Immature natural killer cell (primary cell): ENCODE measurements around the gene HECW1. TPM values are rescaled to one million over a fixed set of nuclear protein-coding genes. Genes with fewer than 3 reads are reported as not detected.
"Not testable (repeated sequence)": the region's sequence is repeated elsewhere in the genome, so short reads cannot be mapped to it uniquely, and the experiment has no call there.

Source experiments
- DNase-seq, 3 donors: peaks; one replicate each; pipeline ENCODE4 v3.0.0; 2022; ENCODE audit warnings: mixed read lengths in 1 of 3
- H3K27ac Mint-ChIP-seq, 6 donors: one replicate each; pipeline ENCODE4 v1.8.0; 2020; ENCODE audit warnings: mixed read lengths in 6 of 6, mild to moderate bottlenecking in 5 of 6, inconsistent platforms in 4 of 6, moderate library complexity in 3 of 6
- H3K27me3 Mint-ChIP-seq, 3 donors: one replicate each; pipeline ENCODE4 v1.8.0; 2020 to 2021; ENCODE audit warnings: low read depth in 3 of 3, mild to moderate bottlenecking in 3 of 3, mixed read lengths in 3 of 3, moderate library complexity in 3 of 3, inconsistent platforms in 1 of 3
- H3K36me3 Mint-ChIP-seq, 3 donors: one replicate each; pipeline ENCODE4 v1.8.0; 2020; ENCODE audit warnings: mixed read lengths in 3 of 3, inconsistent platforms in 2 of 3, mild to moderate bottlenecking in 2 of 3
- H3K4me1 Mint-ChIP-seq, 2 donors: one replicate each; pipeline ENCODE4 v1.8.0; 2020; ENCODE audit warnings: inconsistent platforms in 2 of 2, mild to moderate bottlenecking in 2 of 2, mixed read lengths in 2 of 2, moderate library complexity in 1 of 2
- H3K4me3 Mint-ChIP-seq, 5 donors: one replicate each; pipeline ENCODE4 v1.8.0; 2020; ENCODE audit warnings: mild to moderate bottlenecking in 5 of 5, mixed read lengths in 5 of 5, inconsistent platforms in 3 of 5, moderate library complexity in 3 of 5
- H3K9me3 Mint-ChIP-seq, 6 donors: one replicate each; pipeline ENCODE4 v1.8.0; 2020; ENCODE audit warnings: mild to moderate bottlenecking in 6 of 6, mixed read lengths in 6 of 6, inconsistent platforms in 4 of 6, moderate library complexity in 3 of 6
- polyA plus RNA-seq, 3 donors: library from polyadenylated mRNA; unstranded; fragments of 300-500 nt; fragmentation: Illumina TruSeq; gene quantifications; one replicate each; pipeline ENCODE4 v1.2.3, GENCODE V29; 2021

Gene HECW1
- polyA plus RNA-seq, 3 donors from 2014 or later, result not detected

GRCh38 chr7:43570688-43571365 lies 458.4 kb downstream of the HECW1 start:
- Mint-ChIP-seq H3K36me3 (no peaks in the 10 kb centered on the region), H3K4me1 (no peaks in the 10 kb centered on the region), H3K4me3 (no peak overlapping the region), H3K27me3 (peaks cover 0 to 15% (median 5%) of the 10 kb centered on the region in 3 donors), H3K9me3 (no peaks in the 10 kb centered on the region), H3K27ac (no peak overlapping the region)
- no peak for DNase-seq

- Mint-ChIP-seq H3K27ac (peak overlapping the region in 1 of 6 donors; percentile 63), H3K27me3 (peaks cover 0 to 13% (median 5%) of the 10 kb centered on the region in 3 donors), H3K4me3 (no peak overlapping the region), H3K9me3 (no peaks in the 10 kb centered on the region), H3K4me1 (no peaks in the 10 kb centered on the region), H3K36me3 (no peaks in the 10 kb centered on the region)
- no peak for DNase-seq
Measured at GRCh38 chr7:43572516-43573049, 460.1 kb downstream of the HECW1 start.

- DNase-seq, H3K36me3 Mint-ChIP-seq, H3K4me1 Mint-ChIP-seq, H3K4me3 Mint-ChIP-seq, H3K9me3 Mint-ChIP-seq, H3K27ac Mint-ChIP-seq: not testable (repeated sequence)
- H3K27me3 Mint-ChIP-seq, result peaks cover 0 to 10% (median 5%) of the 10 kb centered on the region in 3 donors
Measured at GRCh38 chr7:43573832-43574231, 461.4 kb downstream of the HECW1 start.

- no peaks in the 10 kb centered on the region for H3K36me3 Mint-ChIP-seq
- peaks cover 0 to 7% (median 4%) of the 10 kb centered on the region in 3 donors for H3K27me3 Mint-ChIP-seq
- H3K4me1 Mint-ChIP-seq, result no peaks in the 10 kb centered on the region
- no peak overlapping the region for H3K27ac Mint-ChIP-seq
- no peak for DNase-seq
- H3K4me3 Mint-ChIP-seq, result no peak overlapping the region
- H3K9me3 Mint-ChIP-seq, result no peaks in the 10 kb centered on the region
Measured at GRCh38 chr7:43575506-43575905, 463.1 kb downstream of the HECW1 start.

- no peaks in the 10 kb centered on the region for H3K4me1 Mint-ChIP-seq
- no peak overlapping the region for H3K27ac Mint-ChIP-seq
- no peaks in the 10 kb centered on the region for H3K9me3 Mint-ChIP-seq
- no peak for DNase-seq
- no peak overlapping the region for H3K4me3 Mint-ChIP-seq
- H3K27me3 Mint-ChIP-seq, result peaks cover 0 to 7% (median 2%) of the 10 kb centered on the region in 3 donors
- H3K36me3 Mint-ChIP-seq, result no peaks in the 10 kb centered on the region
Measured at GRCh38 chr7:43576241-43576640, 463.8 kb downstream of the HECW1 start.

- peaks cover 7 to 8% of the 10 kb centered on the region in 2 donors for H3K4me1 Mint-ChIP-seq
- H3K4me3 Mint-ChIP-seq, result no peak overlapping the region
- no peak overlapping the region for H3K27ac Mint-ChIP-seq
- H3K36me3 Mint-ChIP-seq, result no peaks in the 10 kb centered on the region
- DNase-seq, result no peak
- no peaks in the 10 kb centered on the region for H3K9me3 Mint-ChIP-seq
- peaks cover 5 to 18% (median 7%) of the 10 kb centered on the region in 3 donors for H3K27me3 Mint-ChIP-seq
Measured at GRCh38 chr7:43577485-43577951, 465.1 kb downstream of the HECW1 start.

GRCh38 chr7:43582503-43583423 lies 470.3 kb downstream of the HECW1 start, which contains the start of gene STK17A:
STK17A (plus strand) TSS chr7:43583108; CDS start chr7:43583244, 136 bp downstream.
- peak within 1 kb of the TSS; percentile 94 to 98 (median 97) for H3K27ac Mint-ChIP-seq
- H3K36me3 Mint-ChIP-seq, result peaks cover 0 to 3% (median 0%) of the 10 kb centered on the region in 3 donors
- no peaks in the 10 kb centered on the region for H3K9me3 Mint-ChIP-seq
- peaks cover 15 to 34% (median 24%) of the 10 kb centered on the region in 3 donors for H3K27me3 Mint-ChIP-seq
- H3K4me1 Mint-ChIP-seq, result peaks cover 36 to 37% of the 10 kb centered on the region in 2 donors
- peak within 1 kb of the TSS; percentile 91 to 98 (median 96) for H3K4me3 Mint-ChIP-seq
- peak; percentile 95 to 97 (median 97) for DNase-seq

GRCh38 chr7:43583424-43584194 lies 471.2 kb downstream of the HECW1 start:
- peak overlapping the region; percentile 91 to 98 (median 96) for H3K4me3 Mint-ChIP-seq
- peak overlapping the region; percentile 94 to 98 (median 97) for H3K27ac Mint-ChIP-seq
- peaks cover 0 to 3% (median 0%) of the 10 kb centered on the region in 3 donors for H3K36me3 Mint-ChIP-seq
- peak; percentile 80 to 84 (median 82) for DNase-seq
- peaks cover 17 to 34% (median 24%) of the 10 kb centered on the region in 3 donors for H3K27me3 Mint-ChIP-seq
- no peaks in the 10 kb centered on the region for H3K9me3 Mint-ChIP-seq
- H3K4me1 Mint-ChIP-seq, result peaks cover 42 to 46% of the 10 kb centered on the region in 2 donors

GRCh38 chr7:43584195-43584586 lies 471.7 kb downstream of the HECW1 start:
- Mint-ChIP-seq H3K4me1 (peaks cover 47 to 52% of the 10 kb centered on the region in 2 donors), H3K27me3 (peaks cover 17 to 34% (median 24%) of the 10 kb centered on the region in 3 donors), H3K27ac (peak overlapping the region; percentile 94 to 98 (median 97)), H3K36me3 (peaks cover 0 to 3% (median 0%) of the 10 kb centered on the region in 3 donors), H3K4me3 (peak overlapping the region; percentile 91 to 98 (median 96)), H3K9me3 (no peaks in the 10 kb centered on the region)
- DNase-seq, result no peak

- H3K4me1 Mint-ChIP-seq, result peaks cover 52 to 57% of the 10 kb centered on the region in 2 donors
Measured at GRCh38 chr7:43584733-43585132, 472.3 kb downstream of the HECW1 start.

GRCh38 chr7:43585562-43585961 lies 473.1 kb downstream of the HECW1 start:
- peak in 1 of 3 donors; percentile 31 for DNase-seq
- H3K4me1 Mint-ChIP-seq, result peaks cover 59 to 65% of the 10 kb centered on the region in 2 donors
- peak overlapping the region; percentile 91 to 98 (median 96) for H3K4me3 Mint-ChIP-seq
- peak overlapping the region; percentile 94 to 98 (median 97) for H3K27ac Mint-ChIP-seq
- H3K27me3 Mint-ChIP-seq, result peaks cover 17 to 34% (median 24%) of the 10 kb centered on the region in 3 donors
- peaks cover 0 to 3% (median 0%) of the 10 kb centered on the region in 3 donors for H3K36me3 Mint-ChIP-seq
- H3K9me3 Mint-ChIP-seq, result no peaks in the 10 kb centered on the region

More at GRCh38 chr7:43584733-43585132, 472.3 kb downstream of the HECW1 start:
- DNase-seq, H3K9me3 Mint-ChIP-seq, H3K36me3 Mint-ChIP-seq: not testable (repeated sequence)
- H3K27ac Mint-ChIP-seq, result peak overlapping the region; percentile 94 to 98 (median 97)
- H3K27me3 Mint-ChIP-seq, result peaks cover 17 to 34% (median 24%) of the 10 kb centered on the region in 3 donors
- peak overlapping the region; percentile 91 to 98 (median 96) for H3K4me3 Mint-ChIP-seq

GRCh38 chr7:43586251-43586900 lies 473.9 kb downstream of the HECW1 start:
- peak; percentile 31 to 44 (median 41) for DNase-seq

More at GRCh38 chr7:43586251-43586900, 473.9 kb downstream of the HECW1 start:
- Mint-ChIP-seq H3K9me3 (no peaks in the 10 kb centered on the region), H3K4me1 (peaks cover 66 to 73% of the 10 kb centered on the region in 2 donors), H3K27me3 (peaks cover 17 to 32% (median 24%) of the 10 kb centered on the region in 3 donors), H3K4me3 (peak overlapping the region; percentile 91 to 98 (median 96)), H3K36me3 (peaks cover 0 to 3% (median 0%) of the 10 kb centered on the region in 3 donors), H3K27ac (peak overlapping the region; percentile 94 to 98 (median 97))
